ENCODE data around the gene SOS2.

Gene SOS2

GRCh38 chr14:50113381-50114035 lies 117.9 kb downstream of the SOS2 start:
- DNase-seq: no peak

- DNase-seq: no peak
These were observed 120.9 kb downstream of the SOS2 start for GRCh38 chr14:50110323-50111037.

- DNase-seq: no peak
These were observed 122.0 kb downstream of the SOS2 start for GRCh38 chr14:50109342-50109741.

- DNase-seq: no peak
These were observed 123.5 kb downstream of the SOS2 start for GRCh38 chr14:50107850-50108249.

- DNase-seq: no peak
These were observed 125.2 kb downstream of the SOS2 start for GRCh38 chr14:50106178-50106577.

GRCh38 chr14:50103558-50103957 lies 127.8 kb downstream of the SOS2 start:
- no peak for DNase-seq

GRCh38 chr14:50101417-50101816 lies 130.0 kb downstream of the SOS2 start:
- no peak for DNase-seq

- DNase-seq: no peak
These were observed 130.6 kb downstream of the SOS2 start for GRCh38 chr14:50100805-50101204.

GRCh38 chr14:50099335-50099734 lies 132.0 kb downstream of the SOS2 start:
- DNase-seq: no peak

- no peak for DNase-seq
These were observed 135.5 kb downstream of the SOS2 start for GRCh38 chr14:50095895-50096294.

- DNase-seq: no peak
These were observed 137.2 kb downstream of the SOS2 start for GRCh38 chr14:50094056-50094755.

GRCh38 chr14:50093496-50093895 lies 137.9 kb downstream of the SOS2 start:
- no peak for DNase-seq

GRCh38 chr14:50092006-50092555 lies 139.3 kb downstream of the SOS2 start:
- no peak for DNase-seq

- peak; percentile 33 for DNase-seq
These were observed 140.0 kb downstream of the SOS2 start for GRCh38 chr14:50091240-50091913.

GRCh38 chr14:50089208-50089607 lies 142.2 kb downstream of the SOS2 start:
- no peak for DNase-seq

GRCh38 chr14:50088731-50089130 lies 142.6 kb downstream of the SOS2 start:
- no peak for DNase-seq

- DNase-seq: no peak
These were observed 143.3 kb downstream of the SOS2 start for GRCh38 chr14:50088117-50088515.

- peak; percentile 40 for DNase-seq
These were observed 143.8 kb downstream of the SOS2 start for GRCh38 chr14:50087341-50088116.

- DNase-seq: no peak
These were observed 145.1 kb downstream of the SOS2 start for GRCh38 chr14:50086321-50086711.

GRCh38 chr14:50085570-50086320 lies 145.6 kb downstream of the SOS2 start:
- peak; percentile 77 for DNase-seq

- DNase-seq: no peak
These were observed 146.7 kb downstream of the SOS2 start for GRCh38 chr14:50084666-50085065.

Measured in suppressor macrophage treated with lipopolysaccharide for 4 hours (primary cell).